B cell (primary cell): ENCODE data around the gene OXSR1.

Experiments used
- EZH2 ChIP-seq: IDR thresholded peaks from 2 replicates; pipeline ENCODE4 v1.6.1; 2012; ENCODE audit warnings: borderline replicate concordance, low read depth, mild to moderate bottlenecking, moderate library complexity, low read length; ENCODE audit not compliant: insufficient read depth, poor library complexity, severe bottlenecking
- TF ChIP-seq, protein P1 (sequence below): fragments of 200-600 bp; IDR thresholded peaks from one replicate; pipeline ENCODE4 v1.8.0; 2022; ENCODE audit warnings: antibody characterized with exemption, mild to moderate bottlenecking

DNA sequence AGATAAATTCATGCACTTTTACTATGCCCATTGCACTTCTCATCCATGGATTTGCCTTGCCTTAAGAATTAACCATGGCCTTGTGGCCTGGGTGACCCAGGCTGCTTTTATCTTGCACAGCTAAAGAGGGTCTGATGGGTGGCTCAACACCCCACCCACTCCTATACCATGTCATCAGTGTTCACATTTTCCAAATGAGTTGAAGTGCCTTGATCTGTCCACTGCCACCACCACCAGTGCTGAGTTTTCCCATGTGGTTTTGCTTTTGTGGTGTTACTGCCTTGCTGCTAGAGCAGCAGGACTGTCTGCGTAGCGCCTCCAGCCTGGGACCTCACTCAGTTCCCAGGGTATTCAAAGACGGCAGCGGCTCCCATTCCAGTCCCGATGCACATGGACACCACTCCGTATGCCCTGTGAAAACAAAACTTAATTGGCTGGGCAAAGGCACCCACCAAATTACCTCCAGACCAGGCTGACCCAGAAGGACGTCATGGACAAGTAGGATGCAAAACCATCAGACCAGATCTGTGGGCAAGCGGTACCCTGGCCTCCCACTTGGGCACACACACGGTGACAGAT, 42.5 kb upstream of the OXSR1 start:
- TF ChIP-seq, protein P1, sequence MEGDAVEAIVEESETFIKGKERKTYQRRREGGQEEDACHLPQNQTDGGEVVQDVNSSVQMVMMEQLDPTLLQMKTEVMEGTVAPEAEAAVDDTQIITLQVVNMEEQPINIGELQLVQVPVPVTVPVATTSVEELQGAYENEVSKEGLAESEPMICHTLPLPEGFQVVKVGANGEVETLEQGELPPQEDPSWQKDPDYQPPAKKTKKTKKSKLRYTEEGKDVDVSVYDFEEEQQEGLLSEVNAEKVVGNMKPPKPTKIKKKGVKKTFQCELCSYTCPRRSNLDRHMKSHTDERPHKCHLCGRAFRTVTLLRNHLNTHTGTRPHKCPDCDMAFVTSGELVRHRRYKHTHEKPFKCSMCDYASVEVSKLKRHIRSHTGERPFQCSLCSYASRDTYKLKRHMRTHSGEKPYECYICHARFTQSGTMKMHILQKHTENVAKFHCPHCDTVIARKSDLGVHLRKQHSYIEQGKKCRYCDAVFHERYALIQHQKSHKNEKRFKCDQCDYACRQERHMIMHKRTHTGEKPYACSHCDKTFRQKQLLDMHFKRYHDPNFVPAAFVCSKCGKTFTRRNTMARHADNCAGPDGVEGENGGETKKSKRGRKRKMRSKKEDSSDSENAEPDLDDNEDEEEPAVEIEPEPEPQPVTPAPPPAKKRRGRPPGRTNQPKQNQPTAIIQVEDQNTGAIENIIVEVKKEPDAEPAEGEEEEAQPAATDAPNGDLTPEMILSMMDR, result no peak
- TF ChIP-seq EZH2, result no peak
